Thoracic aorta (tissue), 2 donors: ENCODE data around the gene PDE4D. TPM values are rescaled to one million over a fixed set of nuclear protein-coding genes. Genes with fewer than 3 reads are reported as not detected.
"Not testable (repeated sequence)": the region's sequence is repeated elsewhere in the genome, so short reads cannot be mapped to it uniquely, and the experiment has no call there.

Source experiments
- ATAC-seq: fragments of 150-250 bp; one replicate; pipeline ENCODE4 v1.8.0; 2017; ENCODE audit warnings: low read depth; ENCODE audit not compliant: insufficient number of reproducible peaks, low FRiP score
- DNase-seq: peaks from one replicate; pipeline ENCODE4 v3.0.0-alpha.2; 2020; ENCODE audit warnings: low spot score
- H3K27ac ChIP-seq, 2 donors: fragments of 200-600 bp; sonication (generic); 1 replicate in 1 of 2; 2 replicates in 1 of 2; pipeline ENCODE4 v1.5.1; 2016; ENCODE audit warnings: mild to moderate bottlenecking in 2 of 2, moderate library complexity in 2 of 2
- H3K27me3 ChIP-seq: fragments of 200-600 bp; sonication (generic); replicated peaks from 2 replicates; pipeline ENCODE4 v1.6.0; 2016; ENCODE audit warnings: mild to moderate bottlenecking; ENCODE audit not compliant: insufficient read depth
- H3K36me3 ChIP-seq: fragments of 200-600 bp; sonication (generic); one replicate; pipeline ENCODE4 v1.5.1; 2016
- H3K4me1 ChIP-seq, 2 donors: fragments of 200-600 bp; sonication (generic); 1 replicate in 1 of 2; 2 replicates in 1 of 2; pipeline versions ENCODE4 v1.5.1 to v1.6.0; 2016; ENCODE audit warnings: low read depth in 2 of 2, mild to moderate bottlenecking in 1 of 2; ENCODE audit not compliant: control insufficient read depth in 1 of 2
- H3K4me3 ChIP-seq: fragments of 200-600 bp; sonication (generic); 2 replicates; pipeline ENCODE4 v1.5.1; 2016; ENCODE audit warnings: mild to moderate bottlenecking
- H3K9me3 ChIP-seq: fragments of 200-600 bp; sonication (generic); 2 replicates; pipeline ENCODE4 v1.5.1; 2016
- CTCF ChIP-seq: fragments of 200-600 bp; sonication (generic); IDR thresholded peaks from one replicate; pipeline ENCODE4 v1.5.1; 2019; ENCODE audit warnings: antibody characterized with exemption
- total RNA-seq, 2 donors: library from RNA; depleted of rRNA; stranded (reverse); fragments of >200 nt; gene quantifications; one replicate each; pipeline versions ENCODE4 v1.1.0 to v1.2.3, GENCODE V29; 2016

PDE4D gene
- total RNA-seq, 2 donors from 2014 or later: 34.0 to 85.8 TPM

DNA sequence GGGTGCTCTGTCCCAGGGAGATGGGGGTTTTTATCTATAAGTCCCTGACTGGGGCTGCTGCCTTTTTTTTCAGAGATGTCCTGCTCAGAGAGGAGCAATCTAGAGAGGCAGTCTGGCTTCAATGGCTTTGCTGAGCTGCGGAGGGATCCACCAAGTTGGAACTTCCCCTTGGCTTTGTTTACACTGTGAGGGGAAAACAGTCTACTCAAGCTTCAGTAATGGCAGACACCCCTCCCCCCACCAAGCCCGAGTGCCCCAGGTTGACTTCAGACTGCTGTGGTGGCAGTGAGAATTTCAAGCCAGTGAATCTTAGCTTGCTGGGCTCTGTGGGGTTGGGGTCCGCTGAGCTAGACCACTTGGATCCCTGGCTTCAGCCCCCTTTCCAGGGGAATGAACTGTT, 934.8 kb downstream of the PDE4D start:
- Histone ChIP-seq H3K4me1 (no peaks in the 10 kb centered on the region), H3K27me3 (no peaks in the 10 kb centered on the region), H3K27ac (no peak overlapping the region), H3K36me3 (no peaks in the 10 kb centered on the region), H3K4me3 (no peak overlapping the region), H3K9me3 (no peaks in the 10 kb centered on the region)
- no peak for DNase-seq
- no peak for TF ChIP-seq CTCF
- no peak for ATAC-seq

GRCh38 chr5:58953218-58953617, 940.3 kb downstream of the PDE4D start:
- not testable (repeated sequence) for H3K36me3 ChIP-seq, H3K9me3 ChIP-seq, H3K4me3 ChIP-seq, H3K27me3 ChIP-seq, H3K4me1 ChIP-seq, ATAC-seq, DNase-seq, H3K27ac ChIP-seq

- Histone ChIP-seq H3K36me3 (no peaks in the 10 kb centered on the region), H3K4me3 (no peak overlapping the region), H3K4me1 (no peaks in the 10 kb centered on the region), H3K9me3 (no peaks in the 10 kb centered on the region), H3K27ac (no peak overlapping the region), H3K27me3 (no peaks in the 10 kb centered on the region)
- DNase-seq (no peak), ATAC-seq (no peak)
- TF ChIP-seq CTCF: no peak
Observed at GRCh38 chr5:58950224-58950623, 943.3 kb downstream of the PDE4D start.

GRCh38 chr5:58946230-58946629, 947.3 kb downstream of the PDE4D start:
- no peaks in the 10 kb centered on the region for H3K4me1 ChIP-seq
- no peak overlapping the region for H3K4me3 ChIP-seq
- no peak overlapping the region for H3K27ac ChIP-seq
- H3K27me3 ChIP-seq: no peaks in the 10 kb centered on the region
- TF ChIP-seq CTCF: no peak
- H3K9me3 ChIP-seq: no peaks in the 10 kb centered on the region
- DNase-seq (no peak), ATAC-seq (no peak)
- no peaks in the 10 kb centered on the region for H3K36me3 ChIP-seq

- Histone ChIP-seq H3K4me3 (no peak overlapping the region), H3K27ac (no peak overlapping the region), H3K9me3 (no peaks in the 10 kb centered on the region), H3K4me1 (peaks cover 0 to 4% of the 10 kb centered on the region in 2 donors), H3K36me3 (no peaks in the 10 kb centered on the region), H3K27me3 (no peaks in the 10 kb centered on the region)
- ATAC-seq (no peak), DNase-seq (no peak)
- TF ChIP-seq CTCF: no peak
Observed at GRCh38 chr5:58944221-58944620, 949.3 kb downstream of the PDE4D start.

DNA sequence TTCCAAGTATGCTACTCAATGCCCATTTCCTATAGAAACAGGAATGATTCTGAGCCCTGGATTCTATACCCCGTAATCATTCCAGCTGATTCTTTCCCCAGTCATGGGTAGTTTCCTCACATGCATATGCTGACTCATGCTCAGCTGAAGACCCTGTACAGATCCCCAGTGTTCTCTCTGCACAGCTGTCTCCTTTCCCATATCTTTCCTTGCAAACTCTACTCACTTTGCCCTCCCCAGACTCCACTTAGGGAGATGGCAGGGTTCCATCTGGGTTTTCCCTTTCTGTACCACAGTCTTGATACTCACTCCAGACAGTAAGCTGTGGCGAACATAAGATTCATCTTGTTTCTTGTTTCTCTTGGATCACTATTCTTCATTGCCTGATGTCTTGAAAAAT, 953.1 kb downstream of the PDE4D start:
- Histone ChIP-seq H3K9me3 (no peaks in the 10 kb centered on the region), H3K36me3 (no peaks in the 10 kb centered on the region), H3K27me3 (no peaks in the 10 kb centered on the region), H3K27ac (no peak overlapping the region), H3K4me1 (peaks cover 0 to 4% of the 10 kb centered on the region in 2 donors), H3K4me3 (no peak overlapping the region)
- no peak for TF ChIP-seq CTCF
- no peak for ATAC-seq
- no peak for DNase-seq
